SK-N-SH (cell line): ENCODE results near the gene LRIT2. TPM values are rescaled to one million over a fixed set of nuclear protein-coding genes. Genes with fewer than 3 reads are reported as not detected.

Experiments
- CTCF ChIA-PET: fragments of 300-600, 350-600 bp; formaldehyde crosslinking; extraction: SDS; loops from one replicate; lab custom pipeline; 2021; lab: Yijun Ruan, JAX
- POLR2A ChIA-PET: fragments of 350-600 bp; sonication (Branson Sonifier 250); formaldehyde crosslinking; extraction: SDS; loops from one replicate; lab custom pipeline; 2020; ENCODE audit warnings: antibody characterized with exemption, inconsistent platforms; lab: Yijun Ruan, JAX
- DNase-seq: peaks from one replicate; pipeline ENCODE4 v3.0.0; 2012
- H2AFZ ChIP-seq: fragments of 200-600 bp; sonication (generic); 2 replicates; pipeline ENCODE4 v1.8.1; 2016; ENCODE audit warnings: antibody characterized with exemption, mild to moderate bottlenecking, low read depth
- H3F3A ChIP-seq: fragments of 200-600 bp; sonication (generic); replicated peaks from 2 replicates; pipeline ENCODE3; 2016; ENCODE audit warnings: antibody characterized with exemption, mild to moderate bottlenecking; ENCODE audit not compliant: insufficient read depth
- H3K27ac ChIP-seq, 2 experiments: fragments of 200-500 bp in 1 of 2; fragments of 200-600 bp in 1 of 2; sonication (Bioruptor generic) in 1 of 2; sonication (generic), shearing (Covaris generic) in 1 of 2; 2 replicates each; pipeline versions ENCODE4 v1.5.1 to v1.6.1; 2014 to 2016; ENCODE audit warnings: low read depth in 2 of 2, inconsistent platforms in 1 of 2, low read length in 1 of 2, mild to moderate bottlenecking in 1 of 2, mixed read lengths in 1 of 2
- H3K27me3 ChIP-seq: fragments of 200-600 bp; sonication (generic), shearing (Covaris generic); 2 replicates; pipeline ENCODE4 v1.6.1; 2016; ENCODE audit warnings: mixed run types; ENCODE audit not compliant: insufficient read depth
- H3K36me3 ChIP-seq, 2 experiments: fragments of 200-500 bp in 1 of 2; fragments of 200-600 bp in 1 of 2; sonication (Bioruptor generic) in 1 of 2; sonication (generic) in 1 of 2; replicated peaks in 1 of 2; 2 replicates each; pipeline versions ENCODE3 to v1.5.1; 2014 to 2016; ENCODE audit warnings: low read length in 1 of 2, mild to moderate bottlenecking in 1 of 2; ENCODE audit not compliant: insufficient read depth in 2 of 2, control insufficient read depth in 1 of 2
- H3K4me1 ChIP-seq, 2 experiments: fragments of 200-500 bp in 1 of 2; fragments of 200-600 bp in 1 of 2; sonication (Bioruptor generic) in 1 of 2; sonication (generic), shearing (Covaris generic) in 1 of 2; 2 replicates each; pipeline versions ENCODE4 v1.5.1 to v1.6.1; 2014 to 2016; ENCODE audit warnings: low read depth in 1 of 2, low read length in 1 of 2, mixed run types in 1 of 2; ENCODE audit not compliant: insufficient read depth in 2 of 2, control insufficient read depth in 1 of 2
- H3K4me2 ChIP-seq: fragments of 200-600 bp; sonication (generic), shearing (Covaris generic); 2 replicates; pipeline ENCODE4 v1.6.1; 2017; ENCODE audit warnings: mixed run types
- H3K4me3 ChIP-seq, 2 experiments: fragments of 200-500 bp in 1 of 2; fragments of 200-600 bp in 1 of 2; sonication (Bioruptor generic) in 1 of 2; sonication (generic), shearing (Covaris generic) in 1 of 2; 2 replicates each; pipeline versions ENCODE4 v1.5.1 to v1.8.1; 2014 to 2016; ENCODE audit warnings: low read depth in 2 of 2, inconsistent platforms in 1 of 2, low read length in 1 of 2, mild to moderate bottlenecking in 1 of 2, mixed read lengths in 1 of 2, moderate library complexity in 1 of 2
- H3K79me2 ChIP-seq: fragments of 200-600 bp; sonication (generic); 2 replicates; pipeline ENCODE4 v1.8.1; 2017; ENCODE audit warnings: mild to moderate bottlenecking; ENCODE audit not compliant: insufficient read depth
- H3K9ac ChIP-seq: fragments of 200-600 bp; sonication (generic); 2 replicates; pipeline ENCODE4 v1.6.1; 2017; ENCODE audit warnings: mixed run types
- H3K9me2 ChIP-seq: fragments of 200-600 bp; sonication (generic); 2 replicates; pipeline ENCODE4 v1.6.1; 2017; ENCODE audit warnings: mixed run types
- H3K9me3 ChIP-seq: fragments of 200-600 bp; sonication (generic); 2 replicates; pipeline ENCODE4 v1.6.1; 2017; ENCODE audit warnings: mixed run types, mild to moderate bottlenecking, moderate library complexity
- H4K20me1 ChIP-seq: fragments of 200-600 bp; sonication (generic); 2 replicates; pipeline ENCODE4 v1.6.1; 2017; ENCODE audit warnings: mild to moderate bottlenecking, mixed run types; ENCODE audit not compliant: insufficient read depth
- CHD2 ChIP-seq: fragments of 150-350 bp; IDR thresholded peaks from 2 replicates; pipeline ENCODE4 v1.6.1; 2018; ENCODE audit warnings: low read length; ENCODE audit not compliant: partially characterized antibody
- ELF1 ChIP-seq: IDR thresholded peaks from 2 replicates; pipeline ENCODE4 v1.4.0; 2012
- FOSL2 ChIP-seq: IDR thresholded peaks from 2 replicates; pipeline ENCODE4 v1.4.0; 2012; ENCODE audit warnings: low read depth, mild to moderate bottlenecking, moderate library complexity, borderline replicate concordance
- FOXJ3 ChIP-seq: sonication (generic); formaldehyde crosslinking; IDR thresholded peaks from 2 replicates; pipeline ENCODE4 v1.5.1; 2020; ENCODE audit warnings: mild to moderate bottlenecking, missing genetic modification reagents
- MEF2A ChIP-seq: IDR thresholded peaks from 2 replicates; pipeline ENCODE4 v1.4.0; 2012; ENCODE audit warnings: low read depth, borderline replicate concordance
- POLR2AphosphoS5 ChIP-seq: IDR thresholded peaks from 2 replicates; pipeline ENCODE4 v1.6.1; 2012; ENCODE audit warnings: low read depth, low read length
- RFX5 ChIP-seq: IDR thresholded peaks from 2 replicates; pipeline ENCODE4 v1.6.1; 2012; ENCODE audit warnings: mild to moderate bottlenecking, improper control_type of control experiment, low read length
- SMC3 ChIP-seq: IDR thresholded peaks from 2 replicates; pipeline ENCODE4 v1.6.1; 2012; ENCODE audit warnings: low read depth, low read length, improper control_type of control experiment
- TEAD4 ChIP-seq: IDR thresholded peaks from 2 replicates; pipeline ENCODE4 v1.4.0; 2012; ENCODE audit warnings: mild to moderate bottlenecking, borderline replicate concordance; ENCODE audit not compliant: insufficient read depth
- whole genome bisulfite sequencing: methylation state at CpG from one replicate; pipeline ENCODE4 v1.1.6; 2017; ENCODE audit warnings: low lambda C conversion rate; 5-methylcytosine and 5-hydroxymethylcytosine counted together
- polyA plus RNA-seq, 3 experiments: library from polyadenylated mRNA; depleted of rRNA; stranded (reverse); fragments of >200 nt; gene quantifications; 2 replicates each; pipeline ENCODE4 v1.2.3, GENCODE V29; 2012
- TF ChIP-seq, protein P1 (sequence below): IDR thresholded peaks from 2 replicates; pipeline ENCODE4 v1.6.1; 2012; ENCODE audit warnings: mild to moderate bottlenecking, low read depth, low read length, moderate library complexity
- TF ChIP-seq, protein P2 (sequence below): IDR thresholded peaks from 2 replicates; pipeline ENCODE4; 2012
- TF ChIP-seq, protein P3 (sequence below): IDR thresholded peaks from 2 replicates; pipeline ENCODE4 v1.4.0; 2012; ENCODE audit warnings: low read depth, borderline replicate concordance
- TF ChIP-seq, protein P4 (sequence below): IDR thresholded peaks from 2 replicates; pipeline ENCODE4 v1.4.0; 2012; ENCODE audit warnings: low read depth

LRIT2 gene
- polyA plus RNA-seq, 1 of the 3 experiments (the other 2 are of a cell fraction), result not detected

DNA sequence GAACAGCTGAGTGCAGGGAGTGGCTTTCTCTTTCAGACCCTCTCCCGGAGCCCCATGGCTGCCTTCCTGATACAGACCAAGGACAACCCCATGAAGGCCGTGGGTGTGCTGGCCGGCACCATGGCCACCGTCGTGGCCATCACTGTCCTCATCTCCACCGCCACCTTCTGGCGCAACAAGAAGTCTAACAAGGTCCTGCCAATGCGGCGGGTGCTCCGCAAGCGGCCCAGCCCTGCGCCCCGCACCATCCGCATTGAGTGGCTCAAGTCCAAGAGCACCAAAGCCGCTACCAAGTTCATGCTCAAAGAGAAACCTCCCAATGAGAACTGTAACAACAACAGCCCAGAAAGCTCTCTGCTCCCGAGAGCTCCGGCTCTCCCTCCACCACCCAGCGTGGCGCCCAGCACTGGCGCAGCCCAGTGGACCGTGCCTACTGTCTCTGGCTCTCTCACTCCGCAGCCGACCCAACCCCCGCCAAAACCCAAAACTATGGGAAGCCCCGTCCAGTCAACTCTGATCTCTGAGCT is 11.2 kb downstream of the LRIT2 start:
- H3K4me3 ChIP-seq, result no peak overlapping the region
- CTCF ChIA-PET, result interaction anchor here (0.6 to 1.8 kb wide), 5 partner anchors 8 to 70 kb away, joined by 3 to 9 read pairs (median 4); no protein-coding TSS in a partner anchor
- no peak overlapping the region for H3K27ac ChIP-seq
- POLR2A ChIA-PET, result no interaction called here
- H3K79me2 ChIP-seq, result no peaks in the 10 kb centered on the region
- TF ChIP-seq MEF2A (no peak), FOSL2 (no peak), ELF1 (no peak), RFX5 (no peak), FOXJ3 (CRISPR knock-in tag) (no peak), CHD2 (no peak), TEAD4 (no peak), POLR2AphosphoS5 (no peak), SMC3 (no peak)
- TF ChIP-seq, protein P1, sequence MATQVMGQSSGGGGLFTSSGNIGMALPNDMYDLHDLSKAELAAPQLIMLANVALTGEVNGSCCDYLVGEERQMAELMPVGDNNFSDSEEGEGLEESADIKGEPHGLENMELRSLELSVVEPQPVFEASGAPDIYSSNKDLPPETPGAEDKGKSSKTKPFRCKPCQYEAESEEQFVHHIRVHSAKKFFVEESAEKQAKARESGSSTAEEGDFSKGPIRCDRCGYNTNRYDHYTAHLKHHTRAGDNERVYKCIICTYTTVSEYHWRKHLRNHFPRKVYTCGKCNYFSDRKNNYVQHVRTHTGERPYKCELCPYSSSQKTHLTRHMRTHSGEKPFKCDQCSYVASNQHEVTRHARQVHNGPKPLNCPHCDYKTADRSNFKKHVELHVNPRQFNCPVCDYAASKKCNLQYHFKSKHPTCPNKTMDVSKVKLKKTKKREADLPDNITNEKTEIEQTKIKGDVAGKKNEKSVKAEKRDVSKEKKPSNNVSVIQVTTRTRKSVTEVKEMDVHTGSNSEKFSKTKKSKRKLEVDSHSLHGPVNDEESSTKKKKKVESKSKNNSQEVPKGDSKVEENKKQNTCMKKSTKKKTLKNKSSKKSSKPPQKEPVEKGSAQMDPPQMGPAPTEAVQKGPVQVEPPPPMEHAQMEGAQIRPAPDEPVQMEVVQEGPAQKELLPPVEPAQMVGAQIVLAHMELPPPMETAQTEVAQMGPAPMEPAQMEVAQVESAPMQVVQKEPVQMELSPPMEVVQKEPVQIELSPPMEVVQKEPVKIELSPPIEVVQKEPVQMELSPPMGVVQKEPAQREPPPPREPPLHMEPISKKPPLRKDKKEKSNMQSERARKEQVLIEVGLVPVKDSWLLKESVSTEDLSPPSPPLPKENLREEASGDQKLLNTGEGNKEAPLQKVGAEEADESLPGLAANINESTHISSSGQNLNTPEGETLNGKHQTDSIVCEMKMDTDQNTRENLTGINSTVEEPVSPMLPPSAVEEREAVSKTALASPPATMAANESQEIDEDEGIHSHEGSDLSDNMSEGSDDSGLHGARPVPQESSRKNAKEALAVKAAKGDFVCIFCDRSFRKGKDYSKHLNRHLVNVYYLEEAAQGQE, result no peak
- TF ChIP-seq, protein P2, sequence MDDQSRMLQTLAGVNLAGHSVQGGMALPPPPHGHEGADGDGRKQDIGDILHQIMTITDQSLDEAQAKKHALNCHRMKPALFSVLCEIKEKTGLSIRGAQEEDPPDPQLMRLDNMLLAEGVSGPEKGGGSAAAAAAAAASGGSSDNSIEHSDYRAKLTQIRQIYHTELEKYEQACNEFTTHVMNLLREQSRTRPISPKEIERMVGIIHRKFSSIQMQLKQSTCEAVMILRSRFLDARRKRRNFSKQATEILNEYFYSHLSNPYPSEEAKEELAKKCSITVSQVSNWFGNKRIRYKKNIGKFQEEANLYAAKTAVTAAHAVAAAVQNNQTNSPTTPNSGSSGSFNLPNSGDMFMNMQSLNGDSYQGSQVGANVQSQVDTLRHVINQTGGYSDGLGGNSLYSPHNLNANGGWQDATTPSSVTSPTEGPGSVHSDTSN, result no peak
- TF ChIP-seq, protein P3, sequence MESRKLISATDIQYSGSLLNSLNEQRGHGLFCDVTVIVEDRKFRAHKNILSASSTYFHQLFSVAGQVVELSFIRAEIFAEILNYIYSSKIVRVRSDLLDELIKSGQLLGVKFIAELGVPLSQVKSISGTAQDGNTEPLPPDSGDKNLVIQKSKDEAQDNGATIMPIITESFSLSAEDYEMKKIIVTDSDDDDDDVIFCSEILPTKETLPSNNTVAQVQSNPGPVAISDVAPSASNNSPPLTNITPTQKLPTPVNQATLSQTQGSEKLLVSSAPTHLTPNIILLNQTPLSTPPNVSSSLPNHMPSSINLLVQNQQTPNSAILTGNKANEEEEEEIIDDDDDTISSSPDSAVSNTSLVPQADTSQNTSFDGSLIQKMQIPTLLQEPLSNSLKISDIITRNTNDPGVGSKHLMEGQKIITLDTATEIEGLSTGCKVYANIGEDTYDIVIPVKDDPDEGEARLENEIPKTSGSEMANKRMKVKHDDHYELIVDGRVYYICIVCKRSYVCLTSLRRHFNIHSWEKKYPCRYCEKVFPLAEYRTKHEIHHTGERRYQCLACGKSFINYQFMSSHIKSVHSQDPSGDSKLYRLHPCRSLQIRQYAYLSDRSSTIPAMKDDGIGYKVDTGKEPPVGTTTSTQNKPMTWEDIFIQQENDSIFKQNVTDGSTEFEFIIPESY, result no peak
- TF ChIP-seq, protein P4, sequence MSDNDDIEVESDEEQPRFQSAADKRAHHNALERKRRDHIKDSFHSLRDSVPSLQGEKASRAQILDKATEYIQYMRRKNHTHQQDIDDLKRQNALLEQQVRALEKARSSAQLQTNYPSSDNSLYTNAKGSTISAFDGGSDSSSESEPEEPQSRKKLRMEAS, result no peak
- H3K9me2 ChIP-seq, result no peaks in the 10 kb centered on the region
- no peaks in the 10 kb centered on the region for H4K20me1 ChIP-seq
- no peak for DNase-seq
- H3K27me3 ChIP-seq, result no peaks in the 10 kb centered on the region
- no peak overlapping the region for H3K9ac ChIP-seq
- no peaks in the 10 kb centered on the region for H3K4me1 ChIP-seq
- no peaks in the 10 kb centered on the region for H3K9me3 ChIP-seq
- no peak overlapping the region for H2AFZ ChIP-seq
- H3F3A ChIP-seq, result no peaks in the 10 kb centered on the region
- H3K36me3 ChIP-seq, result no peaks in the 10 kb centered on the region
- 78% methylated on average over 24 of the region's 25 CpGs for WGBS
- H3K4me2 ChIP-seq, result no peak overlapping the region
